NB4 (cell line): ENCODE results near the gene UTP20.

ENCODE experiments used
- CTCF ChIP-seq: IDR thresholded peaks from one replicate; pipeline ENCODE4 v1.5.1; 2012; ENCODE audit warnings: low read depth, low read length
- MYC ChIP-seq: IDR thresholded peaks from 2 replicates; pipeline ENCODE4 v1.6.1; 2011; ENCODE audit warnings: low read depth, low read length
- POLR2A ChIP-seq: IDR thresholded peaks from 2 replicates; pipeline ENCODE4 v1.6.1; 2011; ENCODE audit warnings: mild to moderate bottlenecking; ENCODE audit not compliant: insufficient read length; ENCODE audit errors: extremely low read depth

GRCh38 chr12:101323255-101323654, 43.4 kb downstream of the UTP20 start:
- TF ChIP-seq CTCF (no peak), POLR2A (no peak), MYC (no peak)
